SU-DHL-6 (cell line): ENCODE results near the gene FCHSD2.

Source experiments
- H2AFZ ChIP-seq: fragments of 200-600 bp; sonication (generic); 2 replicates; pipeline ENCODE4 v1.6.1; 2014; ENCODE audit warnings: low read depth, mild to moderate bottlenecking, moderate library complexity, mixed read lengths, antibody characterized with exemption, low read length; ENCODE audit not compliant: severe bottlenecking
- H3F3A ChIP-seq: fragments of 200-600 bp; shearing (Covaris generic); 2 replicates; pipeline ENCODE4 v1.6.0; 2016; ENCODE audit warnings: antibody characterized with exemption, mild to moderate bottlenecking; ENCODE audit not compliant: insufficient read depth
- H3K27ac ChIP-seq: fragments of 200-600 bp; sonication (generic); 2 replicates; pipeline ENCODE4 v1.5.1; 2016; ENCODE audit warnings: low read depth, mild to moderate bottlenecking, low read length, moderate library complexity, mixed read lengths
- H3K27me3 ChIP-seq: fragments of 200-600 bp; sonication (generic), shearing (Covaris generic); 2 replicates; pipeline ENCODE4 v1.6.0; 2014; ENCODE audit warnings: mild to moderate bottlenecking, low read length
- H3K36me3 ChIP-seq: fragments of 200-600 bp; sonication (generic); 2 replicates; pipeline ENCODE4 v1.6.1; 2014; ENCODE audit warnings: mild to moderate bottlenecking, low read length, mixed read lengths
- H3K4me2 ChIP-seq: fragments of 300-600, 200-600 bp; shearing (Covaris generic), sonication (generic); 2 replicates; pipeline ENCODE4 v1.6.0; 2014; ENCODE audit warnings: low read length, low read depth, mild to moderate bottlenecking; ENCODE audit not compliant: poor library complexity, severe bottlenecking
- H3K4me3 ChIP-seq: fragments of 200-600 bp; sonication (generic); 2 replicates; pipeline ENCODE4 v1.5.1; 2014; ENCODE audit warnings: antibody characterized with exemption, low read length, mild to moderate bottlenecking, mixed read lengths; ENCODE audit not compliant: insufficient read depth, poor library complexity, severe bottlenecking
- H3K79me2 ChIP-seq: fragments of 200-600 bp; sonication (generic); 2 replicates; pipeline ENCODE4 v1.6.1; 2014; ENCODE audit warnings: mild to moderate bottlenecking, low read length, moderate library complexity; ENCODE audit not compliant: insufficient read depth
- H3K9ac ChIP-seq: fragments of 200-600 bp; sonication (generic); 2 replicates; pipeline ENCODE4 v1.7.0; 2014; ENCODE audit warnings: mild to moderate bottlenecking, low read length
- H3K9me2 ChIP-seq: fragments of 200-600 bp; sonication (generic); replicated peaks from 2 replicates; pipeline ENCODE4 v1.6.1; 2014; ENCODE audit warnings: low read length; ENCODE audit not compliant: insufficient read depth
- H3K9me3 ChIP-seq: fragments of 200-600 bp; sonication (generic); 2 replicates; pipeline ENCODE4 v1.6.1; 2014; ENCODE audit warnings: low read length, mixed read lengths; ENCODE audit not compliant: insufficient read depth
- H4K20me1 ChIP-seq: fragments of 200-600 bp; sonication (generic); 2 replicates; pipeline ENCODE4 v1.6.1; 2014; ENCODE audit warnings: low read depth, mild to moderate bottlenecking, antibody characterized with exemption, low read length, moderate library complexity, mixed read lengths
- EZH2phosphoT487 ChIP-seq: fragments of 200-600 bp; sonication (generic), shearing (Covaris generic); conservative IDR thresholded peaks from 2 replicates; pipeline ENCODE4 v1.6.1; 2018; ENCODE audit warnings: mild to moderate bottlenecking, antibody characterized with exemption, low read length, moderate library complexity, mixed read lengths
- TF ChIP-seq, protein P1 (sequence below): fragments of 200-600 bp; sonication (generic); IDR thresholded peaks from one replicate; pipeline ENCODE4 v1.5.1; 2017; ENCODE audit warnings: antibody characterized with exemption, mild to moderate bottlenecking, low read length, moderate library complexity; ENCODE audit not compliant: insufficient read depth, poor library complexity, severe bottlenecking

FCHSD2 gene

DNA sequence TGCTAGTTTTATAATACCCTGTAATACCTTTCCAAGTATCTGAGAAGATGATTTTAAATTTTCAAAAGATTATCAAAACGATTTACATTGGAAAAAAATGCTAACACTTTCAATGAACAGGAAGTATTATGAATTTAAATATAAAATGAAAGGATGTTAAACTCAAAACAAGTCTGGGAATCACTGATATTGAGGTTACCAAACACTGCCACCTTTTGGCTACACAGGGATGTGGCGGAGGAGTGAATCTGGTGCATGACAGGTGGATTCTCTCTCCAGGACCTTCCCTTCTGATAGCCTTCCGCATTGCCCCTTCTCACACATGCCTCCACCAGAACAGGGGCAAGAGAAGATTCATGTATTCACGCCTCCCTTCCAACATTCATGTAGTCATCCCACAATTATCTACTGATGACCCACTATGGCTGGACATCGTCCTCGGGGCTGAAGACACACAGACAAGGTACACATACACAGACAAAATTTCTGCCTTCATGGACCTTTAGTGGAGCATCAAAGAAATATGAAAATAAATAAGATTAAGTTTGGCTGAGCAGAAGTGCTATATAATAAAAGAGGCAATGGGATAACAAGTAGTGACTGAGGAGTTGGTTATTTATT lies 293.2 kb downstream of the FCHSD2 start:
- Histone ChIP-seq H3K9me3 (no peaks in the 10 kb centered on the region), H3K79me2 (peaks cover 16% of the 10 kb centered on the region), H3K9ac (no peak overlapping the region), H2AFZ (no peak overlapping the region), H3K9me2 (no peaks in the 10 kb centered on the region), H3F3A (no peaks in the 10 kb centered on the region), H3K4me3 (no peak overlapping the region), H3K4me2 (no peak overlapping the region), H3K27ac (no peak overlapping the region), H4K20me1 (peaks cover 3% of the 10 kb centered on the region; the same call in 1 of the 2 replicates), H3K36me3 (peaks cover 20% of the 10 kb centered on the region; the same call in 1 of the 2 replicates), H3K27me3 (no peaks in the 10 kb centered on the region)
- TF ChIP-seq, protein P1, sequence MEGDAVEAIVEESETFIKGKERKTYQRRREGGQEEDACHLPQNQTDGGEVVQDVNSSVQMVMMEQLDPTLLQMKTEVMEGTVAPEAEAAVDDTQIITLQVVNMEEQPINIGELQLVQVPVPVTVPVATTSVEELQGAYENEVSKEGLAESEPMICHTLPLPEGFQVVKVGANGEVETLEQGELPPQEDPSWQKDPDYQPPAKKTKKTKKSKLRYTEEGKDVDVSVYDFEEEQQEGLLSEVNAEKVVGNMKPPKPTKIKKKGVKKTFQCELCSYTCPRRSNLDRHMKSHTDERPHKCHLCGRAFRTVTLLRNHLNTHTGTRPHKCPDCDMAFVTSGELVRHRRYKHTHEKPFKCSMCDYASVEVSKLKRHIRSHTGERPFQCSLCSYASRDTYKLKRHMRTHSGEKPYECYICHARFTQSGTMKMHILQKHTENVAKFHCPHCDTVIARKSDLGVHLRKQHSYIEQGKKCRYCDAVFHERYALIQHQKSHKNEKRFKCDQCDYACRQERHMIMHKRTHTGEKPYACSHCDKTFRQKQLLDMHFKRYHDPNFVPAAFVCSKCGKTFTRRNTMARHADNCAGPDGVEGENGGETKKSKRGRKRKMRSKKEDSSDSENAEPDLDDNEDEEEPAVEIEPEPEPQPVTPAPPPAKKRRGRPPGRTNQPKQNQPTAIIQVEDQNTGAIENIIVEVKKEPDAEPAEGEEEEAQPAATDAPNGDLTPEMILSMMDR: peak; percentile 14
- TF ChIP-seq EZH2phosphoT487: no peak

DNA sequence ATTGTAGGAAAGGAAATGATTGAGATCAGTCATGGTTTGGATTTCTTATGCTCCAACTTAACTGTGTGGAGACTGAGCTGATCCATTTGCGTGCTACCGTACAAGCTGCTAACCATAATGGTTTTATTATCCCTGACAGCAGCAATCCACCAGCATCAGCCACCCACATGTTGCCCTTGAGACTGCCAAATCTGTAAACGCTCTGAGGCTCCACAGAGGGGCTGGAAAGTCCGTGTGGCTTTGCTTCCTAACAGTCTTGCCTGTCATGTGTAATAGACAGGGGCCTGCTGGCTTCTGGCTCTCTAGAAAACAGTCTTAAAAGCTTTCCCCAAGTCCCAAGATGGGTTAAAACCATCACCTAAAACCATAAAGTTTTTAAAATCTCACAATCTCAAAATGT lies 297.8 kb downstream of the FCHSD2 start:
- Histone ChIP-seq H3F3A (peaks cover 1% of the 10 kb centered on the region; the same call in 1 of the 2 replicates), H3K27ac (no peak overlapping the region), H3K9me3 (no peaks in the 10 kb centered on the region), H3K27me3 (no peaks in the 10 kb centered on the region), H2AFZ (no peak overlapping the region), H3K36me3 (peaks cover 39% of the 10 kb centered on the region; the same call in 1 of the 2 replicates), H3K9me2 (no peaks in the 10 kb centered on the region), H3K79me2 (no peaks in the 10 kb centered on the region), H3K4me3 (no peak overlapping the region), H3K4me2 (no peak overlapping the region), H4K20me1 (no peaks in the 10 kb centered on the region), H3K9ac (no peak overlapping the region)
- no peak for TF ChIP-seq EZH2phosphoT487
- TF ChIP-seq, protein P1: no peak

- H3K36me3 ChIP-seq: peaks cover 43% of the 10 kb centered on the region; the same call in 1 of the 2 replicates
- H3K4me3 ChIP-seq: no peak overlapping the region
- H3K9me2 ChIP-seq: no peaks in the 10 kb centered on the region
- H4K20me1 ChIP-seq: no peaks in the 10 kb centered on the region
- TF ChIP-seq, protein P1: no peak
- TF ChIP-seq EZH2phosphoT487: no peak
- no peak overlapping the region for H3K27ac ChIP-seq
- H3K4me2 ChIP-seq: no peak overlapping the region
- no peak overlapping the region for H2AFZ ChIP-seq
- H3K9ac ChIP-seq: no peak overlapping the region
- no peaks in the 10 kb centered on the region for H3K27me3 ChIP-seq
- H3F3A ChIP-seq: peaks cover 9% of the 10 kb centered on the region; the same call in 1 of the 2 replicates
- H3K79me2 ChIP-seq: no peaks in the 10 kb centered on the region
- H3K9me3 ChIP-seq: no peaks in the 10 kb centered on the region
Observed at GRCh38 chr11:72842653-72843330, 299.3 kb downstream of the FCHSD2 start.
